Uterus (tissue), 4 donors: Measurements from ENCODE around the gene HRC. TPM values are rescaled to one million over a fixed set of nuclear protein-coding genes. Genes with fewer than 3 reads are reported as not detected.

Experiments used
- DNase-seq, 2 donors: peaks; one replicate each; pipeline ENCODE4 v3.0.0-alpha.2; 2019 to 2020
- H3K27ac ChIP-seq, 2 donors: fragments of 200-600 bp; sonication (generic); 1 replicate in 1 of 2; 2 replicates in 1 of 2; pipeline ENCODE4 v1.5.1; 2016 to 2018
- H3K27me3 ChIP-seq, 2 donors: fragments of 200-600 bp; sonication (generic); one replicate each; pipeline ENCODE4 v1.5.1; 2018 to 2019; ENCODE audit warnings: control low read depth in 1 of 2
- H3K36me3 ChIP-seq, 2 donors: fragments of 200-600 bp; sonication (generic); one replicate each; pipeline ENCODE4 v1.5.1; 2019; ENCODE audit warnings: control low read depth in 1 of 2
- H3K4me1 ChIP-seq, 2 donors: fragments of 200-600 bp; sonication (generic); one replicate each; pipeline ENCODE4 v1.5.1; 2018 to 2019; ENCODE audit warnings: control low read depth in 1 of 2
- H3K4me3 ChIP-seq, 2 donors: fragments of 200-600 bp; sonication (generic); 1 replicate in 1 of 2; 2 replicates in 1 of 2; pipeline ENCODE4 v1.5.1; 2018 to 2019; ENCODE audit warnings: mild to moderate bottlenecking in 1 of 2
- H3K9me3 ChIP-seq, 2 donors: fragments of 200-600 bp; sonication (generic); one replicate each; pipeline ENCODE4 v1.5.1; 2019; ENCODE audit warnings: control low read depth in 1 of 2
- POLR2A ChIP-seq, 2 donors: fragments of 450-650 bp; IDR thresholded peaks; one replicate each; pipeline ENCODE4 v1.6.1; 2016; ENCODE audit warnings: antibody characterized with exemption in 2 of 2, mild to moderate bottlenecking in 1 of 2, moderate library complexity in 1 of 2
- intact Hi-C: fragments of 100-400 bp; cut with DNase I; formaldehyde crosslinking; loops from one replicate; pipeline ENCODE4 v1.15.1; 2023; ENCODE audit warnings: low total_unique reads
- total RNA-seq, 4 donors: library from RNA; depleted of rRNA in 3 of 4; stranded (reverse); fragments of >200 nt in 3 of 4; gene quantifications; one replicate each; pipeline versions ENCODE4 v1.1.0 to v1.2.4, GENCODE V29; 2014 to 2023
- TF ChIP-seq, protein P1 (sequence below), 4 experiments: fragments of 200-600 bp in 2 of 4; fragments of 450-650 bp in 2 of 4; sonication (generic) in 2 of 4; IDR thresholded peaks; one replicate each; pipeline ENCODE4 v1.5.1; 2016 to 2019; ENCODE audit warnings: antibody characterized with exemption in 4 of 4, mild to moderate bottlenecking in 2 of 4, moderate library complexity in 1 of 4
- donor health status: DM: yes; HTN: yes; CAD: no.

HRC gene
- total RNA-seq, 4 donors from 2014 or later, result 0.51 to 13.5 (median 6.6) TPM

DNA sequence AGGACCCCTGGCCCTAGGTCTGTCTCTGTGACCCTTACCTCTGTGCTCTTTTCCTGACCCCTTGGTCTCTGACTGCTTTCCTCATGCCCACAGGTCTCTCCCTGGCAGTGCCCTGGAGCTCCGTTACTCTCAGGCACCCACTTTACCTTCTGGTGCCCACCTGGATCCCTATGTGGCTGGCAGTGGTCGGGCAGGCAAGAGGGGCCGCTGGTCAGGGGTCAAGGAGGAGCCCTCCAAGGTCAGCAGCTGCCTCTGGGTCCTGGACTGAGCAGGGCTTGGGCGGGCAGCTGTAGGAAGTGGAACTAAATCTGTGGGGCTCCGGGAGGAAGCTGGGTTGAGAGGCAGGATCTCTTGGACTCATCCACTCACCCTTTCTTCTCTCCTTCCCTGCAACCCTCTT is 19.5 kb downstream of the HRC start:
- H3K9me3 ChIP-seq, result no peaks in the 10 kb centered on the region
- no peak for DNase-seq
- no peaks in the 10 kb centered on the region for H3K36me3 ChIP-seq
- intact Hi-C loops, result no loop called here
- H3K4me1 ChIP-seq, result peaks cover 0 to 6% of the 10 kb centered on the region in 2 donors
- H3K4me3 ChIP-seq, result no peak overlapping the region
- H3K27me3 ChIP-seq, result no peaks in the 10 kb centered on the region
- no peak for TF ChIP-seq POLR2A (IDR thresholded peaks at IDR 0.05)
- TF ChIP-seq, protein P1, sequence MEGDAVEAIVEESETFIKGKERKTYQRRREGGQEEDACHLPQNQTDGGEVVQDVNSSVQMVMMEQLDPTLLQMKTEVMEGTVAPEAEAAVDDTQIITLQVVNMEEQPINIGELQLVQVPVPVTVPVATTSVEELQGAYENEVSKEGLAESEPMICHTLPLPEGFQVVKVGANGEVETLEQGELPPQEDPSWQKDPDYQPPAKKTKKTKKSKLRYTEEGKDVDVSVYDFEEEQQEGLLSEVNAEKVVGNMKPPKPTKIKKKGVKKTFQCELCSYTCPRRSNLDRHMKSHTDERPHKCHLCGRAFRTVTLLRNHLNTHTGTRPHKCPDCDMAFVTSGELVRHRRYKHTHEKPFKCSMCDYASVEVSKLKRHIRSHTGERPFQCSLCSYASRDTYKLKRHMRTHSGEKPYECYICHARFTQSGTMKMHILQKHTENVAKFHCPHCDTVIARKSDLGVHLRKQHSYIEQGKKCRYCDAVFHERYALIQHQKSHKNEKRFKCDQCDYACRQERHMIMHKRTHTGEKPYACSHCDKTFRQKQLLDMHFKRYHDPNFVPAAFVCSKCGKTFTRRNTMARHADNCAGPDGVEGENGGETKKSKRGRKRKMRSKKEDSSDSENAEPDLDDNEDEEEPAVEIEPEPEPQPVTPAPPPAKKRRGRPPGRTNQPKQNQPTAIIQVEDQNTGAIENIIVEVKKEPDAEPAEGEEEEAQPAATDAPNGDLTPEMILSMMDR (IDR thresholded peaks at IDR 0.05), result no peak
- H3K27ac ChIP-seq, result no peak overlapping the region

DNA sequence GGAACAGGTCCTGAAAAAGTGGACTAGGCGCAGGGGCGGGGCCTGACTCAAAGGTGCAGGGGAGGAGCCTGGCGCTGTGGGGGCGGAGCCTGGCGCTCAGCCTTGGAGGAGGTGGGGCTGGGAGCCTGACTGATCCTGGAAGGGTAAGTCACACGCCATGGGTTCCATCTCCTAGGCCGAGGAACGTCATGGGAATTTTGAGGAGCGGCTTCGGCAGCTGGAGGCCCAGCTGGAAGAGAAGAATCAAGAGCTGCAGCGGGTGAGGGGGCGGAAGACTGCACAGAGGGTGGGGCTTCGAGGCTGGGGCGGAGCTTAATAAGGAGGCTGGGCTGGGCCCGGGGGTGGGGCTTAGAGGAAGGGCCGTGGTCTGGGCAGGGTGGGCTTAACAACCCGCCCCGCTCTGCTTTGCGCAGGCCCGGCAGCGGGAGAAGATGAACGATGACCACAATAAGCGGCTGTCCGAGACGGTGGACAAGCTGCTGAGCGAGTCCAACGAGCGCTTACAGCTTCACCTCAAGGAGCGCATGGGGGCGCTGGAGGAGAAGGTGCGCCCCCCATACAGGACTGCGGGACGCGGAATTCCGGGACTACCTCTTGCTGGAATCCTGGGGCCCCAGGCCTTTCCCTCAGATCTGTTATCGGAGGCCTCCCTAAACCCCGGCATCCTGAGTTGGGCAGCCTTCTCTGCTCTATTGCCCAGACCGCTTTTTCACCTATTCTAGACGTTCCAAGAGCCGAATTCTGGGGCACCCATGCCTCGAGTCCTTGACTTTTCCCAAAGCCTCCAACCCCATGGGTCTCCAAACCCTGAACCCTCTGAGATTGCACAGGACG is 21.4 kb downstream of the HRC start:
- peak; percentile 64 for DNase-seq
- Histone ChIP-seq H3K36me3 (no peaks in the 10 kb centered on the region), H3K27ac (no peak overlapping the region), H3K4me1 (peaks cover 0 to 6% of the 10 kb centered on the region in 2 donors), H3K9me3 (no peaks in the 10 kb centered on the region), H3K27me3 (no peaks in the 10 kb centered on the region), H3K4me3 (peak overlapping the region in 1 of 2 donors; percentile 15)
- TF ChIP-seq POLR2A (IDR thresholded peaks at IDR 0.05), result no peak
- TF ChIP-seq, protein P1 (IDR thresholded peaks at IDR 0.05), result no peak
- intact Hi-C loops, result no loop called here

DNA sequence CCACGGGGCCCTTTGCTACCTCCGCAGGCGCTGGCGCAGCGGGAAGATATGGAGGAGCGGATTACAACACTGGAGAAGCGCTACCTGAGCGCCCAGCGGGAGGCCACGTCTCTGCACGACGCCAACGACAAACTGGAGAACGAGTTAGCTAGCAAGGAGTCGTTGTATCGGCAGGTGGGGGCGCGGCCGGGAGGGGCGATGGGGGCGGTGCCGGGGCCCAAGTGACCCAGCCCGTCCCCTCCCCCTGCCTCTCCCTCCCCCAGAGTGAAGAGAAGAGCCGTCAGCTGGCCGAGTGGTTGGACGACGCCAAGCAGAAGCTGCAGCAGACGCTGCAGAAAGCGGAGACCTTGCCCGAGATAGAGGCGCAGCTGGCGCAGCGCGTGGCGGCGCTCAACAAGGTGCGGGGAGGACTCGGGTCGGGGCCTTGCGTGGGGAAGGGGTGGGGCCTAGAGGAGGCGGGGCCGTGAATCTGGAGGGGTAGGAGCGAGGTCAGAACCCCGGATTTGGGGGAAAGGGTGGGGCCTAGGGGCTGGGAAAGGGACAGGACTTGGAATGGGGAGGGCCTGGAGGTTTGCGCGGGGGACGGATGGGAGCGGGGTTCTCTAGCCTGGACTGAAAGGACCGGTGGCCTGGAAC is 22.1 kb downstream of the HRC start:
- TF ChIP-seq, protein P1 (IDR thresholded peaks at IDR 0.05), result no peak
- TF ChIP-seq POLR2A (IDR thresholded peaks at IDR 0.05), result no peak
- Histone ChIP-seq H3K27ac (no peak overlapping the region), H3K36me3 (no peaks in the 10 kb centered on the region), H3K9me3 (no peaks in the 10 kb centered on the region), H3K4me3 (peak overlapping the region in 1 of 2 donors; percentile 15), H3K27me3 (no peaks in the 10 kb centered on the region), H3K4me1 (peaks cover 0 to 6% of the 10 kb centered on the region in 2 donors)
- intact Hi-C loops, result no loop called here
- no peak for DNase-seq

DNA sequence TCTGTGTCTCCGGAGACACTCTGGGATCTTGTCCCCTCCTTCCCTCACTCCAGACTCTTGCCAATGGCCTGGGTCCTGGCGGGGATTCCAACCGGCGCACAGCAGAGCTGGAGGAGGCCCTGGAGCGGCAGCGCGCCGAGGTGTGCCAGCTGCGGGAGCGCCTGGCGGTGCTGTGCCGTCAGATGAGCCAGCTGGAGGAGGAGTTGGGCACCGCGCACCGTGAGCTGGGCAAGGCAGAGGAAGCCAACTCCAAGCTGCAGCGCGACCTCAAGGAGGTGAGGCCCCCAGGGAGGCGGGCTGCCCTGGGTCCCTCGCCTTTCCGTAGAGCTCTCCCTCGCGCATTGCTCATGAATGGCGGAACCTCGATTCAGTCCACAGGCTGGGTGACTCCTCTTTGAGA is 24.9 kb downstream of the HRC start:
- intact Hi-C loops, result no loop called here
- no peaks in the 10 kb centered on the region for H3K27me3 ChIP-seq
- TF ChIP-seq, protein P1 (IDR thresholded peaks at IDR 0.05), result no peak
- no peak for TF ChIP-seq POLR2A (IDR thresholded peaks at IDR 0.05)
- H3K4me1 ChIP-seq, result peaks cover 0 to 10% of the 10 kb centered on the region in 2 donors
- H3K4me3 ChIP-seq, result no peak overlapping the region
- no peak for DNase-seq
- H3K36me3 ChIP-seq, result no peaks in the 10 kb centered on the region
- H3K27ac ChIP-seq, result no peak overlapping the region
- no peaks in the 10 kb centered on the region for H3K9me3 ChIP-seq

DNA sequence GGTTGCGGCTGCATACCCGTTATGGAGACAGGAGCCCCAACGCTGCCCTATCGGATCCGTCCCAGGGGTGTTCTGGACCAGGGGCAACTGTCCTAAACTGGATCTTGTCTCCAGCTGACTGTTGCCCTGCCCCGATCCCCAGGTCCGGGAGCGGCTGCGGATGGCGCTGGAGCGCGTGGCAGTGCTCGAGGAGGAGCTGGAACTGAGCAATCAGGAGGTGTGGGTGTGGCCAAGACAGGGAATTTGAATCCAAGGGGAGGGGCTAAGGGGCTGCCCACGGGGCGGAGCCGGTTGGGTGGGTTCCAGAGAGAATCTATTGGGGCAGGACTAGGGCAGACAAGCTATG is 26.0 kb downstream of the HRC start:
- TF ChIP-seq, protein P1 (IDR thresholded peaks at IDR 0.05), result no peak
- TF ChIP-seq POLR2A (IDR thresholded peaks at IDR 0.05), result no peak
- H3K27me3 ChIP-seq, result no peaks in the 10 kb centered on the region
- DNase-seq, result no peak
- no peaks in the 10 kb centered on the region for H3K36me3 ChIP-seq
- H3K9me3 ChIP-seq, result no peaks in the 10 kb centered on the region
- peaks cover 0 to 10% of the 10 kb centered on the region in 2 donors for H3K4me1 ChIP-seq
- intact Hi-C loops, result no loop called here
- no peak overlapping the region for H3K4me3 ChIP-seq
- H3K27ac ChIP-seq, result no peak overlapping the region
